ENCODE results near the gene SPON1.
A peak's percentile ranks its signal among the peaks of the same experiment; 100 is the strongest.
"Not testable (repeated sequence)": the region's sequence is repeated elsewhere in the genome, so short reads cannot be mapped to it uniquely, and the experiment has no call there.

The SPON1 gene

DNA sequence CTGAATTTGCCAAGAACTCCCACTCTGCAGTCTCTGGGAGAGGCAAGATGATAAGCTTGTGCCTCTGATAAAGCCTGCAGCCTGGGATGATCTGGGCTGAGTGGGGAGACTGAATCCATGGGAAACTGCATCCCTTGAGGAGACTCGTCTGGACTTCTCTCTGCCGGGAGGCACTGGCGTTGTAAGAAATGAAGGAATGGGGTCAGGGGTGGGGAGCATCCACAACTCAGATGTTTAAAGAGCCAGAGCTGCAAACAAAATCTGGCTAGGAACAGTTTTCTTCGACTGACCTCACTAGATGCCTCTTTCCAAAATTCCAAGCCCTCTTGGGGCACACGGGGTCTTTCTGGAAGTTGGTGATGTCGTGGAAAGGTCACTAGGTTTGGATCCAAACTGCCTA is 64.4 kb downstream of the SPON1 start:
- Histone ChIP-seq H3K4me1 (ENCODE audit: control extremely low read depth in 1 of 4, control insufficient read depth in 4 of 4, insufficient read depth in 4 of 4, low read length in 3 of 4) (no peaks in the 10 kb centered on the region), H3K36me3 (ENCODE audit: control insufficient read depth in 4 of 4, insufficient read depth in 4 of 4, low read length in 3 of 4) (no peaks in the 10 kb centered on the region), H3K27me3 (replicated peaks in 2 of 5; ENCODE audit: control insufficient read depth in 4 of 5, insufficient read depth in 5 of 5, low read length in 4 of 5) (peaks cover 0 to 28% (median 11%) of the 10 kb centered on the region in 5 experiments), H3K4me3 (ENCODE audit: control insufficient read depth in 1 of 7, extremely low read depth in 1 of 7, insufficient read depth in 4 of 7, low read depth in 2 of 7, low read length in 6 of 7) (no peak overlapping the region), H3K9me3 (ENCODE audit: control extremely low read depth in 1 of 5, control insufficient read depth in 4 of 5, insufficient read depth in 2 of 5, low read depth in 1 of 5, low read length in 4 of 5) (no peaks in the 10 kb centered on the region), H3K27ac (ENCODE audit: insufficient read depth in 1 of 2, low read depth in 1 of 2, low read length in 2 of 2, poor library complexity in 1 of 2, severe bottlenecking in 2 of 2) (no peak overlapping the region)
- WGBS (ENCODE audit: insufficient coverage) = 72% methylated on average over 6 of the region's 6 CpGs
- DNase-seq = no peak
- ChIA-PET POLR2A (interaction anchor here (0.7 kb wide), 1 partner anchor 89 kb away, joined by 3 read pairs; no protein-coding TSS in a partner anchor), CTCF (no interaction called here)

DNA sequence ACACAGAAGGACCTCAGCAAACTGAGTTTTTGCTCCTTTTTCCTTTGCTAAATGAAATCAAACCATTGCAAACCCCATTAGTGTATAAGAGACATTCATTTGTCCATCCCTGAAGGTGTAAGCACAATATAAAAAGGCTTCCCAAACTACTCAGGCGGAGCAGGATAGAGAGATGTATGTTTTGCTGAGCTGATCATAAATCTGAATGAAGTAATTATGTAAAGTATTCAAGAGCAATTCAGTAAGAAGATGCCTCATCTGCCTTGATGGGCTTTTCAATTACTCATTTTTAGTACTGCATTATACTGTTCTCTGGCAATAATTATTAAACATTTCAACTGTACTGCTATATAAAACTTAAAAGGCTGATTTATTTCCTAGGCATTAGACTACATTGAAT is 65.0 kb downstream of the SPON1 start:
- no peak overlapping the region for H3K27ac ChIP-seq (ENCODE audit: insufficient read depth in 1 of 2, low read depth in 1 of 2, low read length in 2 of 2, poor library complexity in 1 of 2, severe bottlenecking in 2 of 2)
- H3K4me1 ChIP-seq (ENCODE audit: control extremely low read depth in 1 of 4, control insufficient read depth in 4 of 4, insufficient read depth in 4 of 4, low read length in 3 of 4) = no peaks in the 10 kb centered on the region
- POLR2A ChIA-PET = no interaction called here
- WGBS (ENCODE audit: insufficient coverage) = no CpG with 5 or more reads among the region's 1 CpG
- no peaks in the 10 kb centered on the region for H3K9me3 ChIP-seq (ENCODE audit: control extremely low read depth in 1 of 5, control insufficient read depth in 4 of 5, insufficient read depth in 2 of 5, low read depth in 1 of 5, low read length in 4 of 5)
- no peaks in the 10 kb centered on the region for H3K36me3 ChIP-seq (ENCODE audit: control insufficient read depth in 4 of 4, insufficient read depth in 4 of 4, low read length in 3 of 4)
- peaks cover 0 to 27% (median 13%) of the 10 kb centered on the region in 5 experiments for H3K27me3 ChIP-seq (replicated peaks in 2 of 5; ENCODE audit: control insufficient read depth in 4 of 5, insufficient read depth in 5 of 5, low read length in 4 of 5)
- CTCF ChIA-PET = interaction anchor here (1.3 kb wide), 1 partner anchor 57 kb away, joined by 3 read pairs; no protein-coding TSS in a partner anchor
- no peak overlapping the region for H3K4me3 ChIP-seq (ENCODE audit: control insufficient read depth in 1 of 7, extremely low read depth in 1 of 7, insufficient read depth in 4 of 7, low read depth in 2 of 7, low read length in 6 of 7)
- no peak for DNase-seq

DNA sequence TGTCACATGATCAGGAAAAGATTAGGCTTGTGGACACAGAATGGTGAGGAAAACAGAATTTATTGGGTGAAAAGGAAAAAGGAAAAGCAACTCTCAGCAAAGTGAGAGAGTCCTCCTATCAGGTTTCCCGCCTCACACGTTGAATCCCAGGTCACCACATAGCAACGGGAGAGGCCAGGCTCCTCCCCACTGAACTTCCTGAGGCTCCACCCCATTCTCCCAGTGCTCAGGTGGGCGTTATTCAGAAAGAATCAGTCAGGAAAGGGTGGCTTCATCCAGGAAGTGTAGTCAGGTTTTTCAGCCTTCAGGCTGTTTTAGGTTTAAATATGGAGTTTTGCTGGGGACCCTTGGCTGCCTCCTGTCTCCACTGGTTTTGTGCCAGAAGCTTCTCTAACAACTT is 66.9 kb downstream of the SPON1 start:
- CTCF ChIA-PET = no interaction called here

DNA sequence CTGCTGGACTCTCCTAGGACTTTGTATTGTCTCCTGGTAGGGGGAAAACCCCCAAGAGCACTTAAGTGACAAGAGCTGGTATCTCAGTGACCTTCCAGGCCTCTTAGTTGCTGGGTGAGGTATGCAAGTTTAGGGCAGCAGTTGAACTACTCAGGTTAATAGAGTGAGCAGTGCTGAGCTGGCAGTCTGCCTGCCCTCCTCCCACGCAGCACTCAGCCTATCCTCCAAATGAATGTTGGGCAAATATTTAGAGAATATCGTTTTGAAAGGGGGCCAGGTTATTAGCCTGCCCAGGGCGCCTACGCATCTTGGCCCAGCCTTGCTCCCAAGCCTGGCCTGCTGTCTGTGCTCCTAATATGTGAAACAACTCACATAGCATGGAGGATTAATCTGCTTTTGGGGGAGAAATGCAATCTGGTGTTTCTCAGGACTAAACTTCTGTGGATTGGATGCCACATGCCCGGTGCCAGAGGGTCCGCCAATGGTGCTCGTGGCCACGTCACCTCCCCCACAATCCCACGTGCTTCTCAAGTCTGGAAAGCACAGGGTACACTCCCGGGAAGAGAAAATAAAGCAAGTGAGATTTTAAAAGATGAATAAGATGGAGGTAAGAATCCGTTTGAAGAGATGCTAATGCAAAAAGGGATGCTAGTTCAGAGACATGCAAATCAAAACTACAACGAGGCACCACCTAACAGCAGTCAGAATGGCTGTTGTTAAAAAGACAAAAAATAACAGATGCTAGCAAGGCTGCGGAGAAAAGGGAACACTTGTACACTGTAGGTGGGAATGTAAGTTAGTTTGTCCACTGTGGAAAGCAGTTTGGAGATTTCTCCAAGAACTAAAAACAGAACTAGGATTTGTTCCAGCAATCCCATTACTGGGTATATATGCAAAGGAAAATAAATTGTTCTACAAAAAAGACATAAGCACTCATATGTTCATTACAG is 67.7 kb downstream of the SPON1 start:
- 89% methylated on average over 6 of the region's 13 CpGs for WGBS (ENCODE audit: insufficient coverage)
- POLR2A ChIA-PET = no interaction called here

More for the DNA sequence above, 66.9 kb downstream of the SPON1 start:
- 70% methylated on average over 3 of the region's 4 CpGs for WGBS (ENCODE audit: insufficient coverage)
- DNase-seq = no peak
- Histone ChIP-seq H3K36me3 (ENCODE audit: control insufficient read depth in 4 of 4, insufficient read depth in 4 of 4, low read length in 3 of 4) (no peaks in the 10 kb centered on the region), H3K4me1 (ENCODE audit: control extremely low read depth in 1 of 4, control insufficient read depth in 4 of 4, insufficient read depth in 4 of 4, low read length in 3 of 4) (no peaks in the 10 kb centered on the region), H3K27me3 (replicated peaks in 2 of 5; ENCODE audit: control insufficient read depth in 4 of 5, insufficient read depth in 5 of 5, low read length in 4 of 5) (peaks cover 0 to 22% (median 8%) of the 10 kb centered on the region in 5 experiments), H3K4me3 (ENCODE audit: control insufficient read depth in 1 of 7, extremely low read depth in 1 of 7, insufficient read depth in 4 of 7, low read depth in 2 of 7, low read length in 6 of 7) (no peak overlapping the region), H3K9me3 (ENCODE audit: control extremely low read depth in 1 of 5, control insufficient read depth in 4 of 5, insufficient read depth in 2 of 5, low read depth in 1 of 5, low read length in 4 of 5) (no peaks in the 10 kb centered on the region), H3K27ac (ENCODE audit: insufficient read depth in 1 of 2, low read depth in 1 of 2, low read length in 2 of 2, poor library complexity in 1 of 2, severe bottlenecking in 2 of 2) (no peak overlapping the region)
- POLR2A ChIA-PET = no interaction called here

DNA sequence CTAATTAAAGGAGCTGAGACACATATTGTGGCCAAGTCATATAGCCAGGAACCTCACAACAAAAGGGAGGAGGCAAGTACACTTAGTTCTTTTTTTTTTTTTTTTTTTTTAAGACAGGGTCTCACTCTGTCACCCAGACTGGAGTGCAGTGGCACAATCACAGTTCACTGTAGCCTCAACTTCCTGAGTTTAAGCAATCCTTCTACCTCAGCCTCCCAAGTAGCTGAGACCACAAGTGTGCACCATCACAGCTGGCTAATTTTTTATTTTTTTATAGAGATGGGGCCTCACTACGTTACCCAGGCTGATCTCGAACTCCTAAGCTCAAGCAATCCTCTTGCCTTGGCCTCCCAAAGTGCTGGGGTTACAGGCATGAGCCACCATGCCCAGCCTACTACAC is 73.0 kb downstream of the SPON1 start:
- POLR2A ChIA-PET; H3K4me3 ChIP-seq (ENCODE audit: control insufficient read depth in 1 of 7, extremely low read depth in 1 of 7, insufficient read depth in 4 of 7, low read depth in 2 of 7, low read length in 6 of 7); CTCF ChIA-PET: not testable (repeated sequence)

More for the DNA sequence above, 67.7 kb downstream of the SPON1 start:
- DNase-seq = no peak
- CTCF ChIA-PET = no interaction called here
- H3K27ac ChIP-seq (ENCODE audit: insufficient read depth in 1 of 2, low read depth in 1 of 2, low read length in 2 of 2, poor library complexity in 1 of 2, severe bottlenecking in 2 of 2) = no peak overlapping the region
- H3K4me1 ChIP-seq (ENCODE audit: control extremely low read depth in 1 of 4, control insufficient read depth in 4 of 4, insufficient read depth in 4 of 4, low read length in 3 of 4) = no peaks in the 10 kb centered on the region
- no peak overlapping the region for H3K4me3 ChIP-seq (ENCODE audit: control insufficient read depth in 1 of 7, extremely low read depth in 1 of 7, insufficient read depth in 4 of 7, low read depth in 2 of 7, low read length in 6 of 7)
- peaks cover 0 to 22% (median 8%) of the 10 kb centered on the region in 5 experiments for H3K27me3 ChIP-seq (replicated peaks in 2 of 5; ENCODE audit: control insufficient read depth in 4 of 5, insufficient read depth in 5 of 5, low read length in 4 of 5)
- no peaks in the 10 kb centered on the region for H3K36me3 ChIP-seq (ENCODE audit: control insufficient read depth in 4 of 4, insufficient read depth in 4 of 4, low read length in 3 of 4)
- no peaks in the 10 kb centered on the region for H3K9me3 ChIP-seq (ENCODE audit: control extremely low read depth in 1 of 5, control insufficient read depth in 4 of 5, insufficient read depth in 2 of 5, low read depth in 1 of 5, low read length in 4 of 5)

DNA sequence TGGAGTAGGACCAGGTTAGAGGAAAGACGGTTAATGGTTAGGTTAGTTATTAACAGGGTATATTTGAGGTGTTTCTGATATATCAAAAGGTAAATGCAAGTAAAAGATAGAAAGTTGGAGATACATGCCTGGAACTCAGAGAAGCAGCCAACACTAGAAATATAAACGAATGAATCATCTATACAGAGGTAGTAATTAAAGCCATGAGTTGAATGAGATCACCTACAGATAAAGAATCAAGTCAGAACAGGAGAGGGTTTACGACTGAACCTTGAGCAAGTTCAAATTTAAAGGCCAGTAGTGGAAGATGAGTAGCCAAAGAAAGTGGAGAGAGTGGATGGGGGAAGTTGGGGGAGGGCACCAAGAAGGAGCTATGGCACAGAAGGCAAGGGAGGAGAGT is 73.9 kb downstream of the SPON1 start:
- ChIA-PET CTCF (no interaction called here), POLR2A (no interaction called here)
- H3K4me3 ChIP-seq (ENCODE audit: control insufficient read depth in 1 of 7, extremely low read depth in 1 of 7, insufficient read depth in 4 of 7, low read depth in 2 of 7, low read length in 6 of 7) = no peak overlapping the region
- DNase-seq = no peak
- no peak overlapping the region for H3K27ac ChIP-seq (ENCODE audit: insufficient read depth in 1 of 2, low read depth in 1 of 2, low read length in 2 of 2, poor library complexity in 1 of 2, severe bottlenecking in 2 of 2)
- H3K9me3 ChIP-seq (ENCODE audit: control extremely low read depth in 1 of 5, control insufficient read depth in 4 of 5, insufficient read depth in 2 of 5, low read depth in 1 of 5, low read length in 4 of 5) = no peaks in the 10 kb centered on the region
- no peaks in the 10 kb centered on the region for H3K36me3 ChIP-seq (ENCODE audit: control insufficient read depth in 4 of 4, insufficient read depth in 4 of 4, low read length in 3 of 4)
- peaks cover 0 to 2% (median 0%) of the 10 kb centered on the region in 5 experiments for H3K27me3 ChIP-seq (replicated peaks in 2 of 5; ENCODE audit: control insufficient read depth in 4 of 5, insufficient read depth in 5 of 5, low read length in 4 of 5)
- 43% methylated on average over 2 of the region's 3 CpGs for WGBS (ENCODE audit: insufficient coverage)
- no peaks in the 10 kb centered on the region for H3K4me1 ChIP-seq (ENCODE audit: control extremely low read depth in 1 of 4, control insufficient read depth in 4 of 4, insufficient read depth in 4 of 4, low read length in 3 of 4)

More for the DNA sequence above, 73.0 kb downstream of the SPON1 start:
- DNase-seq = peak in 2 of 3 donors; percentile 14 to 19
- 100% methylated on average over 2 of the region's 2 CpGs for WGBS (ENCODE audit: insufficient coverage)
- H3K27ac ChIP-seq (ENCODE audit: insufficient read depth in 1 of 2, low read depth in 1 of 2, low read length in 2 of 2, poor library complexity in 1 of 2, severe bottlenecking in 2 of 2); H3K9me3 ChIP-seq (ENCODE audit: control extremely low read depth in 1 of 5, control insufficient read depth in 4 of 5, insufficient read depth in 2 of 5, low read depth in 1 of 5, low read length in 4 of 5); H3K36me3 ChIP-seq (ENCODE audit: control insufficient read depth in 4 of 4, insufficient read depth in 4 of 4, low read length in 3 of 4); H3K4me1 ChIP-seq (ENCODE audit: control extremely low read depth in 1 of 4, control insufficient read depth in 4 of 4, insufficient read depth in 4 of 4, low read length in 3 of 4); H3K27me3 ChIP-seq (replicated peaks in 2 of 5; ENCODE audit: control insufficient read depth in 4 of 5, insufficient read depth in 5 of 5, low read length in 4 of 5): not testable (repeated sequence)

DNA sequence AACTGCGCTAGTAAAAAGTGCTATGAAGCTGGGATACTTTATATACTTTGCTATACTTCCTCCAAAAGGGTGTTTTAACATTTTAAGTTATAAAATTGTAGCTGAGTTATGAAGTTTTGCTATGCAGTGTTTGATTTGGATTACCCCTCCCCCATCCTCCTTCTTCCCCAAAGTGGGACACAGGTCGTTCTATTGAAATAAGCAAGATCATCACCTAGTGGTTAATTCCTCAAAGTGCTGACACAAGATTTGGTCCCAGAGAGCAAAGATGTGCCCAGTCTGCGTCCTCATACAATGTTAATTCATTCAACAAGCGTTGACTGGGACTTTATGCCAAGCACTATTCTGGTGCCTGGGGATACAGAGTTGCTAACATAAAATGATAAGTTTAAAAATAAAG is 78.5 kb downstream of the SPON1 start:
- Histone ChIP-seq H3K4me1 (ENCODE audit: control extremely low read depth in 1 of 4, control insufficient read depth in 4 of 4, insufficient read depth in 4 of 4, low read length in 3 of 4) (no peaks in the 10 kb centered on the region), H3K4me3 (ENCODE audit: control insufficient read depth in 1 of 7, extremely low read depth in 1 of 7, insufficient read depth in 4 of 7, low read depth in 2 of 7, low read length in 6 of 7) (no peak overlapping the region), H3K36me3 (ENCODE audit: control insufficient read depth in 4 of 4, insufficient read depth in 4 of 4, low read length in 3 of 4) (no peaks in the 10 kb centered on the region), H3K27me3 (replicated peaks in 2 of 5; ENCODE audit: control insufficient read depth in 4 of 5, insufficient read depth in 5 of 5, low read length in 4 of 5) (peaks cover 0 to 4% (median 0%) of the 10 kb centered on the region in 5 experiments), H3K27ac (ENCODE audit: insufficient read depth in 1 of 2, low read depth in 1 of 2, low read length in 2 of 2, poor library complexity in 1 of 2, severe bottlenecking in 2 of 2) (no peak overlapping the region), H3K9me3 (ENCODE audit: control extremely low read depth in 1 of 5, control insufficient read depth in 4 of 5, insufficient read depth in 2 of 5, low read depth in 1 of 5, low read length in 4 of 5) (no peaks in the 10 kb centered on the region)
- 56% methylated on average over 3 of the region's 4 CpGs for WGBS (ENCODE audit: insufficient coverage)
- ChIA-PET POLR2A (no interaction called here), CTCF (no interaction called here)
- peak; percentile 2 to 12 (median 8) for DNase-seq
